H1 (cell line): ENCODE data around the gene IL12RB2. TPM values are rescaled to one million over a fixed set of nuclear protein-coding genes. Genes with fewer than 3 reads are reported as not detected.

Source experiments
- BACH1 ChIP-seq: IDR thresholded peaks from 2 replicates; pipeline ENCODE4 v1.6.1; 2012; ENCODE audit warnings: low read length, improper control_type of control experiment
- BRCA1 ChIP-seq: IDR thresholded peaks from 2 replicates; pipeline ENCODE4 v1.6.1; 2012; ENCODE audit warnings: low read depth, low read length, improper control_type of control experiment
- CHD7 ChIP-seq: fragments of 300-600 bp; sonication (generic); IDR thresholded peaks from 2 replicates; pipeline ENCODE4 v1.7.1; 2012; ENCODE audit warnings: low read length, moderate library complexity, mild to moderate bottlenecking, inconsistent platforms; ENCODE audit not compliant: insufficient replicate concordance
- CREB1 ChIP-seq: IDR thresholded peaks from 2 replicates; pipeline ENCODE4 v1.6.1; 2012; ENCODE audit warnings: inconsistent platforms
- HDAC6 ChIP-seq: IDR thresholded peaks from one replicate; pipeline ENCODE4 v1.7.1; 2012; ENCODE audit warnings: low read depth, mild to moderate bottlenecking, inconsistent platforms, low read length, moderate library complexity
- JUND ChIP-seq: IDR thresholded peaks from 2 replicates; pipeline ENCODE4 v1.6.1; 2011; ENCODE audit warnings: mild to moderate bottlenecking, improper control_type of control experiment, low read length
- SP2 ChIP-seq: IDR thresholded peaks from 2 replicates; pipeline ENCODE4 v1.6.1; 2012; ENCODE audit warnings: mild to moderate bottlenecking, low read length, inconsistent platforms
- TAF1 ChIP-seq: IDR thresholded peaks from 2 replicates; pipeline ENCODE4 v1.6.1; 2011; ENCODE audit warnings: mild to moderate bottlenecking, low read depth, low read length
- TEAD4 ChIP-seq: IDR thresholded peaks from 2 replicates; pipeline ENCODE4 v1.6.1; 2012; ENCODE audit warnings: low read depth, low read length, inconsistent platforms, mixed read lengths
- polyA plus RNA-seq, 7 experiments: library from polyadenylated mRNA; depleted of rRNA in 3 of 7; stranded (reverse) in 5 of 7; unstranded in 2 of 7; fragments of >200 nt in 5 of 7; fragments of 200-250 nt in 2 of 7; gene quantifications; 1 replicate in 5 of 7; 2 replicates in 1 of 7; 4 replicates in 1 of 7; pipeline versions ENCODE4 v1.2.1 to v1.2.3, GENCODE V29; 2011 to 2013; ENCODE audit warnings: missing spikeins in 2 of 7, mixed read lengths in 2 of 7
- total RNA-seq: library from RNA; stranded (reverse); fragmentation: NEBNext Ultra II Directional; extraction: Animal tissue kit (Norgen Biotek cat#: 25700); gene quantifications from 2 replicates; pipeline ENCODE4 v1.2.1, GENCODE V29; 2021

Gene IL12RB2
- total and polyA plus RNA-seq, 2 of the 8 experiments (the other 6 are each of a cell fraction or from before 2014, with no cell fraction given) = 1.4 TPM

- TF ChIP-seq CHD7 (no peak), CREB1 (no peak), SP2 (no peak), BRCA1 (no peak), TEAD4 (no peak), JUND (no peak), TAF1 (no peak), HDAC6 (no peak), BACH1 (no peak)
- TF ChIP-seq, all 59 proteins: peak for 0
Measured at GRCh38 chr1:67299296-67299695, 8.4 kb upstream of the IL12RB2 start (continued).
